NCI-H748 treated with DMSO at 0.1 percent for 48 hours (cell line): Measurements from ENCODE around the gene SPDL1.

Experiments used
- DNase-seq: peaks from one replicate; lab custom pipeline; 2025; lab: John Stamatoyannopoulos, UW

Gene SPDL1

GRCh38 chr5:169632946-169633345 lies 49.4 kb downstream of the SPDL1 start:
- DNase-seq, result no peak

- DNase-seq, result no peak
Observed at GRCh38 chr5:169634606-169635005, 51.0 kb downstream of the SPDL1 start.

GRCh38 chr5:169635936-169636335 lies 52.4 kb downstream of the SPDL1 start:
- DNase-seq, result no peak

GRCh38 chr5:169636477-169637084 lies 53.0 kb downstream of the SPDL1 start:
- DNase-seq, result no peak

GRCh38 chr5:169637085-169637548 lies 53.5 kb downstream of the SPDL1 start, which contains the start of gene DOCK2:
TSS of gene DOCK2 (plus strand) at chr5:169637275. CDS start at chr5:169637327, 52 bp downstream.
- no peak for DNase-seq

GRCh38 chr5:169637549-169638121 lies 54.1 kb downstream of the SPDL1 start:
- DNase-seq, result no peak

- DNase-seq, result no peak
Observed at GRCh38 chr5:169641253-169641652, 57.7 kb downstream of the SPDL1 start.

GRCh38 chr5:169646856-169647255 lies 63.3 kb downstream of the SPDL1 start:
- DNase-seq, result no peak

- DNase-seq, result no peak
Observed at GRCh38 chr5:169647566-169647965, 64.0 kb downstream of the SPDL1 start.

GRCh38 chr5:169648725-169649310 lies 65.2 kb downstream of the SPDL1 start:
- no peak for DNase-seq

GRCh38 chr5:169649486-169649885 lies 65.9 kb downstream of the SPDL1 start:
- DNase-seq, result no peak

GRCh38 chr5:169650701-169651331 lies 67.2 kb downstream of the SPDL1 start:
- DNase-seq, result no peak

GRCh38 chr5:169651526-169651925 lies 68.0 kb downstream of the SPDL1 start:
- no peak for DNase-seq

- DNase-seq, result no peak
Observed at GRCh38 chr5:169652057-169652456, 68.5 kb downstream of the SPDL1 start.

GRCh38 chr5:169653091-169653490 lies 69.5 kb downstream of the SPDL1 start:
- no peak for DNase-seq
